Activated T-cell treated with anti-CD3 and anti-CD28 coated beads, Interleukin-2, amount 50 U/mL, for 72 hours (primary cell): ENCODE results near the gene NOA1. TPM values are rescaled to one million over a fixed set of nuclear protein-coding genes. Genes with fewer than 3 reads are reported as not detected.
"Not testable (repeated sequence)": the region's sequence is repeated elsewhere in the genome, so short reads cannot be mapped to it uniquely, and the experiment has no call there.

Source experiments
- ATAC-seq, 2 donors: fragments of 150-1000 bp; cut with Tn5 transposase; replicated peaks in 1 of 2; 2 replicates each; pipeline ENCODE4 v1.10.0; 2021; ENCODE audit warnings: moderate library complexity in 2 of 2, mild to moderate bottlenecking in 1 of 2
- DNase-seq, 2 donors: peaks; one replicate each; pipeline ENCODE4 v3.0.0; 2021 to 2022; ENCODE audit warnings: mixed read lengths in 1 of 2
- H3K27ac Mint-ChIP-seq: one replicate; pipeline ENCODE4 v1.8.0; 2022; ENCODE audit warnings: mild to moderate bottlenecking, moderate library complexity, mixed read lengths
- H3K27me3 Mint-ChIP-seq: one replicate; pipeline ENCODE4 v1.8.0; 2022; ENCODE audit warnings: low read depth, mixed read lengths
- H3K36me3 Mint-ChIP-seq, 2 donors: one replicate each; pipeline ENCODE4 v1.8.0; 2022; ENCODE audit warnings: mixed read lengths in 2 of 2, mild to moderate bottlenecking in 1 of 2; ENCODE audit not compliant: insufficient read depth in 2 of 2
- H3K4me1 Mint-ChIP-seq: one replicate; pipeline ENCODE4 v1.8.0; 2022; ENCODE audit warnings: low read depth, mixed read lengths
- H3K4me3 Mint-ChIP-seq, 2 donors: one replicate each; pipeline ENCODE4 v1.8.0; 2022; ENCODE audit warnings: mild to moderate bottlenecking in 2 of 2, mixed read lengths in 2 of 2, moderate library complexity in 2 of 2
- H3K9me3 Mint-ChIP-seq, 2 donors: one replicate each; pipeline ENCODE4 v1.8.0; 2022; ENCODE audit warnings: mixed read lengths in 2 of 2
- total RNA-seq, 2 donors: library from RNA; stranded (reverse); gene quantifications; one replicate each; pipeline ENCODE4 v1.2.3, GENCODE V29; 2022

Gene NOA1
- total RNA-seq, 2 donors from 2014 or later: 32.1 to 34.1 TPM

DNA sequence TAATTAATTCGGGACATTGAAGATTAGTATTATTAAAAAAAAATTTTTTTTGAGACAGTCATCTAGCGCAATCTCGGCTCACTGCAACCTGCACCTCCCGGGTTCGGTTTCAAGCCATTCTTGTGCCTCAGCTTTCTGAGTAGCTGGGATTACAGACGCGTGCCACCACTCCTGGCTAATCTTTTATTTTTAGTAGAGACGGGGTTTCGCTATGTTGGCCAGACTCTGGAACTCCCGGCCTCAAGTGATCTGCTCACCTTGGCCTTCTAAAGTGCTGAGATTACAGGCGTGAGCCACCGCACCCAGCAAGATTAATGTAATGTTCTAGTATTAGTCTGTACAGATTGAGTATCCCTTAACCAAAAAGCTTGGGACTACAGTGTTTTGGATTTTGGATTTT lies 37.0 kb downstream of the NOA1 start:
- Mint-ChIP-seq H3K4me1 (peaks cover 10% of the 10 kb centered on the region), H3K27me3 (no peaks in the 10 kb centered on the region), H3K9me3 (no peaks in the 10 kb centered on the region), H3K27ac (no peak overlapping the region), H3K36me3 (peaks cover 7 to 9% of the 10 kb centered on the region in 2 donors), H3K4me3 (no peak overlapping the region)
- DNase-seq (no peak), ATAC-seq (no peak)

- H3K9me3 Mint-ChIP-seq, H3K27ac Mint-ChIP-seq, ATAC-seq, DNase-seq, H3K36me3 Mint-ChIP-seq, H3K27me3 Mint-ChIP-seq, H3K4me3 Mint-ChIP-seq: not testable (repeated sequence)
- H3K4me1 Mint-ChIP-seq: peaks cover 10% of the 10 kb centered on the region
Observed at GRCh38 chr4:56939826-56940225, 37.6 kb downstream of the NOA1 start.

- Mint-ChIP-seq H3K27ac (no peak overlapping the region), H3K36me3 (peaks cover 7 to 18% of the 10 kb centered on the region in 2 donors), H3K4me3 (no peak overlapping the region), H3K27me3 (no peaks in the 10 kb centered on the region), H3K4me1 (peaks cover 11% of the 10 kb centered on the region), H3K9me3 (no peaks in the 10 kb centered on the region)
- DNase-seq: no peak
- no peak for ATAC-seq
Observed at GRCh38 chr4:56937262-56937661, 40.1 kb downstream of the NOA1 start.

DNA sequence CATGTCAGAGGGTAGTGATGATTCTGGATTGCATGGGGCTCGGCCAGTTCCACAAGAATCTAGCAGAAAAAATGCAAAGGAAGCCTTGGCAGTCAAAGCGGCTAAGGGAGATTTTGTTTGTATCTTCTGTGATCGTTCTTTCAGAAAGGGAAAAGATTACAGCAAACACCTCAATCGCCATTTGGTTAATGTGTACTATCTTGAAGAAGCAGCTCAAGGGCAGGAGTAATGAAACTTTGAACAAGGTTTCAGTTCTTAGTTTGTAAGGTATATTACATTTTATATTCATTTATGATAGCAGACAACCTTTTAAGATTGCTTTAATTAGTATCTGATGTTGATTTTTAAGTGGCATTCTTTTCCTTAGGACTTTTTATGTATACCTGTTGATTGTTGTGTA lies 45.5 kb downstream of the NOA1 start:
- Mint-ChIP-seq H3K9me3 (no peaks in the 10 kb centered on the region), H3K4me3 (no peak overlapping the region), H3K27me3 (no peaks in the 10 kb centered on the region)

DNA sequence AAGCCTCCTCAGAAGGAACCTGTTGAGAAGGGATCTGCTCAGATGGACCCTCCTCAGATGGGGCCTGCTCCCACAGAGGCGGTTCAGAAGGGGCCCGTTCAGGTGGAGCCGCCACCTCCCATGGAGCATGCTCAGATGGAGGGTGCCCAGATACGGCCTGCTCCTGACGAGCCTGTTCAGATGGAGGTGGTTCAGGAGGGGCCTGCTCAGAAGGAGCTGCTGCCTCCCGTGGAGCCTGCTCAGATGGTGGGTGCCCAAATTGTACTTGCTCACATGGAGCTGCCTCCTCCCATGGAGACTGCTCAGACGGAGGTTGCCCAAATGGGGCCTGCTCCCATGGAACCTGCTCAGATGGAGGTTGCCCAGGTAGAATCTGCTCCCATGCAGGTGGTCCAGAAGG lies 46.8 kb downstream of the NOA1 start:
- no peaks in the 10 kb centered on the region for H3K9me3 Mint-ChIP-seq
- no peak for ATAC-seq
- H3K27me3 Mint-ChIP-seq: no peaks in the 10 kb centered on the region
- H3K4me3 Mint-ChIP-seq: no peak overlapping the region
- peaks cover 9 to 31% of the 10 kb centered on the region in 2 donors for H3K36me3 Mint-ChIP-seq
- H3K27ac Mint-ChIP-seq: no peak overlapping the region
- peaks cover 15% of the 10 kb centered on the region for H3K4me1 Mint-ChIP-seq
- no peak for DNase-seq

More for the DNA sequence above, 45.5 kb downstream of the NOA1 start:
- DNase-seq (no peak), ATAC-seq (no peak)
- no peak overlapping the region for H3K27ac Mint-ChIP-seq
- peaks cover 15% of the 10 kb centered on the region for H3K4me1 Mint-ChIP-seq
- peaks cover 9 to 28% of the 10 kb centered on the region in 2 donors for H3K36me3 Mint-ChIP-seq

DNA sequence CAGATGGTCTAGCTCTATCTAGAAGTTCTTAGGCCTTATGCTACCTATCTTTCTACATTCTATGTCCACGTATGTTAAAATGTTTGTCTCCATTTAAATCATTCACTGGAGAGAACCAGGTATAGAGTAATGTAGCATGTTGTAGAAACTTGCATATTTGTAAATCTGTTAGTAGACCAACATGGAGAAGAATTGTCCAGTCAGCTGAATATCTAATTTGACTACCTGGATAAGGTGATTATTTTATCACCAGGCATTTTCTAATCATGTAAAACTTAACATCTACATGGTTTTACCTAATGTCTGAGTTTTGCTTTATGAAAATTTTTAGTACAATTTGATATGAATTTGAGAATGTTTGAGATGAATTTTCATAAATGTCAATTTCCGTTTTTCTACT lies 50.2 kb downstream of the NOA1 start:
- Mint-ChIP-seq H3K4me3 (no peak overlapping the region), H3K9me3 (no peaks in the 10 kb centered on the region), H3K27ac (no peak overlapping the region), H3K27me3 (no peaks in the 10 kb centered on the region), H3K4me1 (peaks cover 14% of the 10 kb centered on the region), H3K36me3 (peaks cover 9 to 31% of the 10 kb centered on the region in 2 donors)
- DNase-seq (no peak), ATAC-seq (no peak)

GRCh38 chr4:56914977-56915376 lies 62.4 kb downstream of the NOA1 start:
- H3K27ac Mint-ChIP-seq, H3K9me3 Mint-ChIP-seq, DNase-seq, ATAC-seq, H3K4me3 Mint-ChIP-seq, H3K27me3 Mint-ChIP-seq: not testable (repeated sequence)
- H3K36me3 Mint-ChIP-seq: peaks cover 5 to 16% of the 10 kb centered on the region in 2 donors
- peaks cover 62% of the 10 kb centered on the region for H3K4me1 Mint-ChIP-seq

DNA sequence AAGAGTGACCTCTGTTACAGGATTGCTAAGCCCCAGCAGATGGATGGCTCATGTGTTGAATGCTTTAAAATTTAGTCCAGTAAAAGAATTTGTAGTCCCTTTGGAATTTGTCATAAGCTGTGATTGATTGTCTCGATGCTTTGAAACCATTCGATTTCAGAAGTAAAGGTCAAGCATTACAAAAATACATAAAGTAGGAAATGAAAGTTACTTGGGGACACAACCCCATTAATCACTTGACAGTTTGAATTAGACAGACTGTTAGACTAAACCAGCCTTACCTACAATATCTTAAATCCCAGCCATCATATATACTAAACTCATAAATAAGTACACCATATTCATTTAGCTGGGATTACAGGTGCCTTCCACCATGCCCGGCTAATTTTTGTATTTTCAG lies 63.1 kb downstream of the NOA1 start:
- DNase-seq: no peak
- no peak for ATAC-seq
- Mint-ChIP-seq H3K9me3 (no peaks in the 10 kb centered on the region), H3K36me3 (peaks cover 8 to 15% of the 10 kb centered on the region in 2 donors), H3K4me1 (peaks cover 68% of the 10 kb centered on the region), H3K27me3 (no peaks in the 10 kb centered on the region), H3K27ac (no peak overlapping the region), H3K4me3 (peak overlapping the region in 1 of 2 donors; percentile 22)

Other genes starting within 250 kb of the NOA1 start
- not detected for gene SPINK2, start 155.9 kb downstream of the NOA1 start, total RNA-seq
- 10 to 100 TPM; 59.7 to 60.6 TPM for gene REST, start 69.7 kb downstream of the NOA1 start, total RNA-seq
- gene POLR2B, start 1.3 kb upstream of the NOA1 start, total RNA-seq: 100 to 1,000 TPM; 115 to 135 TPM
- gene IGFBP7, start 132.8 kb upstream of the NOA1 start, total RNA-seq: not detected